GM18867 (cell line): ENCODE measurements around the gene PNKP.
A peak's percentile ranks its signal among the peaks of the same experiment; 100 is the strongest.

Experiments
- ATAC-seq: cut with Tn5 transposase; IDR thresholded peaks from one replicate; pipeline ENCODE4 v1.9.1; 2021; ENCODE audit warnings: mild to moderate bottlenecking, moderate library complexity; ENCODE audit not compliant: unreplicated experiment

The PNKP gene

DNA sequence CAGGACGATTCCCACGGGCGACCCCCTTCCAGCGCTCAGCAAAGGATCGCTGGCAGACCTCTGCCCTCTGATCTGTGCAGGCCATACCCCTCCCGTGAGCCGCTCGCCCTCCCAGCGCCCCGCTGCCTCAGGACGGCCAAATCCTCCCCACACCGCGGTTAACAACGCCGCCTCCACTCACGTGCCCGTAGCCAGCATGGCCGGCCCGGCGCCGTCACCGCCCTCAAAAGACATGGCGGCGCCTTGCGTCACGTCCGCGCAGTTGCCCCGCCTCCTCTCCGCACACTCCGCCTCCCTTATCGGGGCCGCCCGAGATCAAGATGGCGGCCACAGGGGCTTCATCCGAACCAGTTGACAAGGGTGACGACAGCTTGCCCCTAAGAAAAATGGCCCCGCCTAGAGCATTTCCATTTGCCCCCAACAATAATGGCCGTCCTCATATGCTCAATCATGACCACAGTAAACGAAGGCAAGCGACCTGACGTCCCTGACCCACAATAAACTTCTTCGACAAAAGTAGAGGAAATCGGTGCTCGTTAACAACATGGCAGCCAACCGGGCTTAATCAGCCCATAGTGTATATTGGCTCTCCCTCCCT, 9.1 kb upstream of the PNKP start:
- ATAC-seq: peak; percentile 47

- ATAC-seq: no peak
Observed at GRCh38 chr19:49875857-49876421, 8.6 kb upstream of the PNKP start.

GRCh38 chr19:49875177-49875576, 7.8 kb upstream of the PNKP start:
- no peak for ATAC-seq

DNA sequence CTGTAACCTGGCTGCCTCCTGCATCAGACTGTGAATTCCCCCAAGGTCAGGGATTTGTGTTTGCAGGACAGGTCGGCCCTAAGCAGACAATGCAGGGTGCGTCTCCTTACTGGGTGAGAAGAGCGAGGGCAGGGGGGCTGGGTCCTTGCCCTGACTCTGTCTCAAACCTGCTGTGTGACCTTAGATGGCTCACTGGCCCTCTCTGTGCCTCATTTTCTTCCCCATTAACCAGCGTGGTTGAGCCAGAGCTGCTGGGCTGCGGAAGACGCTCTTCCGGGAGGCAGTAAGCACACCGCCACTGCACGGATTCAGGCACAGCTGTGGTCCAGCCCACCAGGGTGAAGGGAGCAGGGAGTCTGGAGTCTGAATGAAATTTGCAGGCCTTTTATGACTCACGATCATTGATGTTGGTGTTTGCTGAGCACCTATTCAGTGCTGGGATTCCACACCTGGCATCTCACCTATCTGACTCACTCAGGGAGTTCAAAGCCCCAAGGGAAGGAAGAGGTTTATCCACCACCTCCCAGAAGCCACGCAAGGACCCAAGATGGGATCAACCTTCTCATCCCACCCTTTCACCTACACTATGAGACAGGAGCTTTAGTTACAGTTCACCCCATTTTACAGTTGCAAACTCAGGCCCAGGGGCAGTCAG, 7.3 kb upstream of the PNKP start:
- ATAC-seq: no peak

DNA sequence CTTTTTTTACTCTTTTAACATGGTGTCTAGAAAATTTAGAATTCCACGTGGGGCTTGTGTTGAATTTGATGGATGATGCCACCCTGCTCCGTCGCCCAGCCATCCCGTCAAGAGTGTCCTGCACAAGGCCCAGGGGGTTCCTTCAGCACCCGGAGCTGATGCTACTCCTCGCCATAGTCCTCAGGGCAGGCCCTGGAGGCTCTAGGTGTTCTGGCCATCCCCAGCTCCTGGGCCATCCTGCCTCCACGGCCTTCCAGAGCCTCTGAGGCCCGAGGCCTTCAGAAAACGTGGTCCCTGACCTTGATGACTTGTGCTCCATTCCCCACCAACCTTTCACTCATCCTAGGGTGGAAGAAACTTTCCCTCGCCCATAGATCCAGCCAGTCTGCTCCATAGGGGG, 6.5 kb upstream of the PNKP start:
- ATAC-seq: no peak

DNA sequence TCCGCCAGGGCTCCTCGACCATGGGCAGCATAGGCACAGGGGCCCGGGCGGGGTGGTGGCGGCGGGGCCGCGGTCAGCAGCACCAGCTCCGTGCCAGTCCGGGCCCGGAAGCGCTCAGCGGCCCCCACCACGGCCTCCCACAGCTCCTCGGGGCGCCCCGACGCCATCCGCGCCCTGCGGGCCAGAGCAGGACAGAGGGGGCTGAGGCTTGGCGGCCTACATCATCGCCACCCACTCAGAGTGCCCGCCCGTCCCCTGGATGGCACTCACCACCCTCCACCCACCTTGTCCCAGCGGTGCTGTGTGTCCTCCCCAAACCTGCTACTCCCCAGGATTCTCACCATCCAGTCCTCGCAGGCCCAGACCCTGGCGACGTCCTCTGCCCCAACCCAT, 5.7 kb upstream of the PNKP start:
- no peak for ATAC-seq

GRCh38 chr19:49872245-49873128, 5.1 kb upstream of the PNKP start:
- ATAC-seq: no peak

DNA sequence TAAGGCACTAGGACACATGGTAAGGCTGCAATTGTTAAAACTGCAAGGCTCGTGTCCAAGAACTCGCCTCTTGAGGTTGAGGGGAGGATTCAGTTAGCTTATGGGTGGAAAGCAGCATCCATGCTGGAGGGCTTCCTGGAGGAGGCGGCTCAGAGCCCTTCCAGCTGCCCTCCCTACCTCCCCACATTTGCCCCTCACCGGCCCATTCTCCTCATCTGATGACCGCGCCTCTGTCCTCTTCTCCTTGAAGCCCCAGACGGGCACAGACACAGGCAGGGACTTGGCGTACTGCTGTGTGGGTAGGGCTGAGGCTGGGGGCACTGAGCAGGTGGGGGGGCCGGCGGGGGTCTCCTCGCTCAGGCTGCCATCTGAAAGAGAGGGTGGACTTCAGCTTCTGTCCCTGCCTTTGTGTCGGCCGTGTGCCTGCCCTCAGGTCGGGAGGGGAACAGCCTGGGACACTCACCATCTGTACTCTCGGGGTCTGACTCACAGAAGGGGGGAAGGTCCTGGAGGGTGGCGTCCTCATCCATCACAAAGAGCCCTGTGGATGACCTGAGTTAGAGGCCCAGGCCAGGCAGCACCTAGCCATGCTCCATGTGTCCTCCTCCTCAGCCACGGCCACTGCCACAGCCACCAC, 4.1 kb upstream of the PNKP start:
- no peak for ATAC-seq

DNA sequence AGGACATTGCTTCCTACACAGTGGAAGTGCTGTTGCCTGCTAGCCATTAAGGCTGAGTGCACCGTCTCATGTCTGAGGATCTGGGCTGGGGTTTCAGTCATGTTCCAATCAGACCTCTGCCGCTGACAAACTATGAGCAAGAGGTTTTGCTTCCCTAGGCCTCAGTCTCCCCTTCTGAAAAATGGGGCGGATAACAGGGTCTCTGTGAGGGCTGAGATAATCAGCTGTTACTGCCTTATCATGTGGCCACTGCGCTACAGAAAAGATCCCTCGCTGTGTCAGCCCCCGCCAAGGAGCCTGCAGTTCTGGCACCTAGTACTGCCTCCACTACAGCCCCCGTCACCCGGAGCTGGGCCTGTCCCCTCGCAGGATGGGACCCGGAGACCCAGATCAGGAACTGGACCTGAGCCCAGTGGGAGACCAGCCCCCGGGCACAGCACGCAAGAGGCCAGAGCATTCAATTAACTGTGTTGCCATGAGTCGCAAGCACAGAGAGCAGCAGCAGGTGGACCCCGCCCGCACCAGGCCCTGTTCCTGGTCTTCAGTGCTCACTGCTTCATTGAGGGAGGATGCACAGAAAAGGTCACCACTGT, 3.0 kb upstream of the PNKP start:
- no peak for ATAC-seq

DNA sequence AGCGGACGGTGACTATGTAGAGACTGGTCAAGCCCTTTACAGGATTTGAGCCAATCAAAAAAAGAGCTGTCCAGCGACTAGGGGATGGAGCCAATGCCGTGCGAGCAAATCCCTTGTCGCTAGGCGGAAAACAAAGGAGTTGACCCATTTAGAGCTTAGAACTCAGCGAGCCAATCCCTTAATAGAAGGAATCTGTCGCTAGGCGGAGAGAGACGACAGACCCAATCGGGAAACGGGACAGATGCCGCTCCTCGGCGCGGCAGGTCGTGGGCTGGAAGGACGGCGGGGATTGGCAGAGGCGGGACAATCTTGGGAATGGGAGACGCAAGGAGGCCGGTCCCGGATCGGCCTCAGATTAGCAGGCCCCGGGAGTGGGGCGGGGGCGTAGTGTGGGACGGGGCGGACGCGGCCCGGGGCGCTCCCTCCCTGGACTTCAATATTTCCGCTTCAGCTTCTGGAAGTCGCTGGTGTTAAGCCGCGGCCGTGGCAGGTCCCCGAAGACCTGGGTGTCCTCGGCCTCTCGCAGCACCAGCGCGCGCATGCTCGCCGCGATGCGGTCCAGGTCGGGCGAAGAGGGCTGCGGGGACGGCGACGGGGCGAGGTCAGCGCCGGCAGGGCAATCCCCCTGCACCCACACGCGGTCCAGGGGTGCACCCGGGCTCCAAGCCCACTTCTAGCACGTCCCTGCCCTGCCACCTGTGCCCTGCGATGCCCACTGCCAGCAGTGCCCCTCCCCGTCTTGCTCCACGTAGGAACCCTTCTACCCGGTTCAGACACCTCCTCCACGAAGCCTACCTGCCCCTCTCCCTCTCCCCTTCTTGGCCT, 2.3 kb upstream of the PNKP start:
- ATAC-seq: peak; percentile 66

DNA sequence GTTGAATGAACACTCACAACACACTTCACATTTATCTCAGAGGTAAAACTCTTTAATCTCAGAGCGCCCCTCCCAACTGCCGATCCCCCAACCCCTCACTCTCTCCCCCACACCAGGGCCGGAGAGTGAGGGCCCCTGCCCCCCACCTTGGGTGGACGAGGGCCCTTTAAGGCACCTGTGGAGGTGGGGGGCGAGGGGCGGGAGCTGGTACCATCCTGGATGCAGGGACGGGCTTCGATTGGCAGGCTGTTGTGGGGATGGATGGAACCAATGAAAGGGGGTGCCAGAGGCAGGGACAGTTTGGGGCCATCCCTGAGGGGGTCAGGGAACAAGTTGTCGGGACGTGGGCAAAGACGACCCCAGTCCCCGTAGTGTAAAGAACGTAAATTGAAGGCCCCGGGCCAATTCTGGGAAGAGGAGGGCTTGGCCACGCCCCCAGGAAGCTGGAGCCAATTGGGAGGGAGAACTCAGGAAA, 1.7 kb upstream of the PNKP start:
- ATAC-seq: no peak

DNA sequence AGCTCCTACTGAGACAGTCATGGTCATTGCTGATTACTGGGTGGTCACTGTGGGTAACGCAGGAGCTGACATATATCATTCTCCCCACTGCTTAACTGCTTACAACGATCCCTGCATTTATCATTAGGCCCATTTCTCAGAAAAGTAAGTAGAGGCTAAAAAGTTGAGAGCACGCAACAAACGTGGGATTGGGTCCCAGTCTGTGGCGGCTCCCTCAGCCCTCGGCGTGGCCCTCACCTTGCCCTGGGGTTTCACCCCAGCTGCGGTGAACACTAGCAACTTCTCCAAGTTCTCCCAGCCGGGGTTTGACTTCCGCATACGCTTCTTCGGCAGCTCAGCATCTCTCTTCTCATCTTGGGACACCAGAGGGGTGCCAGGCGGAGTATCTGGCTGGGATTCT, 2.5 kb downstream of the PNKP start:
- ATAC-seq: no peak

GRCh38 chr19:49863935-49864320, 3.4 kb downstream of the PNKP start:
- ATAC-seq: no peak

DNA sequence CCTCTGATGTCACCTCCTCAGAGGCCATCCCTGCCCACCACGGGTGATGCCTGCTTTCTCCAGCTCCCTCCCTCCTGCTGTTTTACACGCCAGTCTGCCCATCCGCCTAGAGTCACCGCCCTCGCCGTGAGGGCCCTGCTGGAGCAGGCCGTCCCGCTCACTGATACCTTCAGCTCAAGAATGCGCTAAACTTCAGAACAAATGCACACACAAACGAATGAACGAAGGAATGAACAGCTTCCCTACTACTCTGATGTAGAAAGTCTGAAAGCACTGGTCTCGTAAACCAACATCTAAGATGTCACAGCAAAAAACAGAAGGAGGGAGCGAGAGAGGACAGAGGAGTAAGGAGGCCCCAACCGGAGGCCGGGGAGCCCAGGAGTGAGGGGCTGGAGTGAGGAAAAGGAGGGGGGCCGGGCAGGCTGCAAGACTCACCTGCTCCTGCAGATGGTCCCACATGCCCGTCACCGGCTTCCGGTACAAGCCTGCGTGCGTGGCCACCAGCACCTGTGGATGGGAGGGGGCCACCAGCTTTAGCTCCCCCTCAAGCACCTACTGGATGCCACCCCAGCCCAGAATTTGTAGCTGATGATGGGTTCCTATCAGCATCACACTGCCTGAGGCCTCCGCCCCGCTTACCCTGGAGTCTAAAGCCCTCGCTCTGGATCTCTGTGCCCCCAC, 4.0 kb downstream of the PNKP start:
- ATAC-seq: no peak

- ATAC-seq: no peak
Observed at GRCh38 chr19:49862391-49863253, 4.8 kb downstream of the PNKP start.

- ATAC-seq: no peak
Observed at GRCh38 chr19:49861541-49862378, 5.6 kb downstream of the PNKP start.

GRCh38 chr19:49861107-49861506, 6.3 kb downstream of the PNKP start:
- no peak for ATAC-seq
